Keratinocyte (primary cell): Measurements from ENCODE around the gene CLDN24. TPM values are rescaled to one million over a fixed set of nuclear protein-coding genes. Genes with fewer than 3 reads are reported as not detected.

ENCODE experiments used
- DNase-seq: peaks from one replicate; pipeline ENCODE4 v3.0.0-alpha.2; 2011; ENCODE audit warnings: low read depth, missing footprints, low spot score
- FAIRE-seq: peaks from 2 replicates; lab custom pipeline; 2011; peaks lifted over from hg19 to GRCh38; lab: Jason Lieb, UNC
- H2AFZ ChIP-seq: 2 replicates; pipeline ENCODE4 v1.6.0; 2012; ENCODE audit warnings: low read length, control low read depth, inconsistent platforms; ENCODE audit not compliant: control insufficient read depth
- H3K27ac ChIP-seq: 2 replicates; pipeline ENCODE4 v1.5.1; 2011; ENCODE audit warnings: low read length; ENCODE audit not compliant: control insufficient read depth, insufficient read depth
- H3K27me3 ChIP-seq: 3 replicates; pipeline ENCODE4 v1.6.0; 2011; ENCODE audit warnings: low read length; ENCODE audit not compliant: control insufficient read depth, insufficient read depth; ENCODE audit errors: extremely low read depth
- H3K36me3 ChIP-seq, 2 experiments: 2 replicates in 1 of 2; 3 replicates in 1 of 2; pipeline ENCODE4 v1.5.1; 2011; ENCODE audit warnings: low read length in 2 of 2, mild to moderate bottlenecking in 1 of 2; ENCODE audit not compliant: control insufficient read depth in 2 of 2, insufficient read depth in 2 of 2; ENCODE audit errors: extremely low read depth in 1 of 2
- H3K4me1 ChIP-seq: 3 replicates; pipeline ENCODE4 v1.5.1; 2011; ENCODE audit warnings: low read length; ENCODE audit not compliant: control insufficient read depth, insufficient read depth; ENCODE audit errors: extremely low read depth
- H3K4me2 ChIP-seq: 3 replicates; pipeline ENCODE4 v1.6.0; 2011; ENCODE audit warnings: low read depth, low read length; ENCODE audit not compliant: control insufficient read depth, insufficient read depth; ENCODE audit errors: extremely low read depth
- H3K4me3 ChIP-seq, 3 experiments: fragments of 200-600 bp in 1 of 3; sonication (generic) in 1 of 3; 2 replicates in 2 of 3; 3 replicates in 1 of 3; pipeline ENCODE4 v1.5.1; 2011 to 2016; ENCODE audit warnings: low read length in 3 of 3, mild to moderate bottlenecking in 3 of 3, control low read depth in 2 of 3, inconsistent platforms in 1 of 3, low read depth in 1 of 3, mixed read lengths in 1 of 3, mixed run types in 1 of 3, moderate library complexity in 1 of 3; ENCODE audit not compliant: control insufficient read depth in 2 of 3, insufficient read depth in 2 of 3; ENCODE audit errors: extremely low read depth in 1 of 3
- H3K79me2 ChIP-seq: 2 replicates; pipeline ENCODE4 v1.6.0; 2012; ENCODE audit warnings: low read length; ENCODE audit not compliant: control insufficient read depth, insufficient read depth
- H3K9ac ChIP-seq: 3 replicates; pipeline ENCODE4 v1.6.0; 2011; ENCODE audit warnings: low read length; ENCODE audit not compliant: control insufficient read depth, insufficient read depth; ENCODE audit errors: extremely low read depth
- H3K9me1 ChIP-seq: 3 replicates; pipeline ENCODE4 v1.6.0; 2011; ENCODE audit warnings: low read length; ENCODE audit not compliant: control insufficient read depth, insufficient read depth; ENCODE audit errors: extremely low read depth
- H3K9me3 ChIP-seq: 2 replicates; pipeline ENCODE4 v1.5.1; 2012; ENCODE audit warnings: low read depth, low read length; ENCODE audit not compliant: control insufficient read depth
- H4K20me1 ChIP-seq: 3 replicates; pipeline ENCODE4 v1.6.0; 2011; ENCODE audit warnings: low read length; ENCODE audit not compliant: control insufficient read depth, insufficient read depth; ENCODE audit errors: extremely low read depth
- EZH2 ChIP-seq: IDR thresholded peaks from one replicate; pipeline ENCODE4 v1.6.1; 2012; ENCODE audit warnings: inconsistent platforms, mild to moderate bottlenecking, low read length, moderate library complexity
- dilution Hi-C: fragments of 300-500 bp; cut with MboI; formaldehyde crosslinking; loops from one replicate; pipeline ENCODE4 v1.7.0; 2020; ENCODE audit warnings: low sequenced_read_pairs; ENCODE audit not compliant: extremely low pct_ligation_motif_present
- polyA plus RNA-seq, 5 experiments: library from polyadenylated mRNA; depleted of rRNA in 3 of 5; stranded (reverse) in 3 of 5; stranded (forward) in 1 of 5; unstranded in 1 of 5; fragments of >200 nt; gene quantifications; 1 replicate in 1 of 5; 2 replicates in 3 of 5; 3 replicates in 1 of 5; pipeline versions ENCODE4 v1.2.1 to v1.2.3, GENCODE V29; 2011 to 2012; ENCODE audit warnings: missing spikeins in 2 of 5, low read depth in 1 of 5, low replicate concordance in 1 of 5
- TF ChIP-seq, protein P1 (sequence below), 3 experiments: IDR thresholded peaks in 1 of 3; conservative IDR thresholded peaks in 1 of 3; optimal IDR thresholded peaks in 1 of 3; 2 replicates in 2 of 3; 3 replicates in 1 of 3; pipeline versions ENCODE3 to v1.5.1; 2011; ENCODE audit warnings: low read length in 3 of 3, mild to moderate bottlenecking in 3 of 3, moderate library complexity in 2 of 3, control low read depth in 1 of 3, inconsistent platforms in 1 of 3; ENCODE audit not compliant: insufficient read depth in 2 of 3; ENCODE audit errors: extremely low read depth in 1 of 3

Gene CLDN24
- polyA plus RNA-seq, 1 donor (not counting 4 experiments of a cell fraction or from before 2014, with no cell fraction given), result not detected

DNA sequence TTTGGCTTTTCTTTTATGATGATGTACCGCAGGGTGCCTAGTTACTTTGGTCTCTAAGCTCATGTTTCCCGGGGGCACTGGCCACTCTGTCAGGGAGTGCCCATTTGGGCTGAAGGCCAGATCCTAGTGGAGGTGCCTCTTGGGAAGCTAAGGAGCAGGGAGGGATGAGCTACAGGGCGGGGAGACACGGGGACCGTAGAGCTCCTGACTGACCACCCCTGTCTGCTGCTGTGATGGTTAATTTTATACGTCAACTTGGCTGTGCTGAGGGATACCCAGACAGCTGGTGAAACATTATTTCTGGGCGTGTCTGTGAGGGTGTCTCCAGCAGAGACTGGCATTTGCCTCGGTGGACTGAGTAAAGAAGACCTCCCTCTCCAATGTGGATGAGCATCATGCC, 24.9 kb upstream of the CLDN24 start:
- Histone ChIP-seq H3K9me1 (no peaks in the 10 kb centered on the region), H3K27ac (no peak overlapping the region), H2AFZ (no peak overlapping the region), H3K27me3 (peaks cover 3% of the 10 kb centered on the region), H3K79me2 (no peaks in the 10 kb centered on the region), H3K36me3 (no peaks in the 10 kb centered on the region), H4K20me1 (no peaks in the 10 kb centered on the region), H3K4me3 (no peak overlapping the region), H3K4me2 (no peak overlapping the region), H3K9me3 (no peaks in the 10 kb centered on the region), H3K9ac (no peak overlapping the region), H3K4me1 (peaks cover 19% of the 10 kb centered on the region)
- TF ChIP-seq, protein P1, sequence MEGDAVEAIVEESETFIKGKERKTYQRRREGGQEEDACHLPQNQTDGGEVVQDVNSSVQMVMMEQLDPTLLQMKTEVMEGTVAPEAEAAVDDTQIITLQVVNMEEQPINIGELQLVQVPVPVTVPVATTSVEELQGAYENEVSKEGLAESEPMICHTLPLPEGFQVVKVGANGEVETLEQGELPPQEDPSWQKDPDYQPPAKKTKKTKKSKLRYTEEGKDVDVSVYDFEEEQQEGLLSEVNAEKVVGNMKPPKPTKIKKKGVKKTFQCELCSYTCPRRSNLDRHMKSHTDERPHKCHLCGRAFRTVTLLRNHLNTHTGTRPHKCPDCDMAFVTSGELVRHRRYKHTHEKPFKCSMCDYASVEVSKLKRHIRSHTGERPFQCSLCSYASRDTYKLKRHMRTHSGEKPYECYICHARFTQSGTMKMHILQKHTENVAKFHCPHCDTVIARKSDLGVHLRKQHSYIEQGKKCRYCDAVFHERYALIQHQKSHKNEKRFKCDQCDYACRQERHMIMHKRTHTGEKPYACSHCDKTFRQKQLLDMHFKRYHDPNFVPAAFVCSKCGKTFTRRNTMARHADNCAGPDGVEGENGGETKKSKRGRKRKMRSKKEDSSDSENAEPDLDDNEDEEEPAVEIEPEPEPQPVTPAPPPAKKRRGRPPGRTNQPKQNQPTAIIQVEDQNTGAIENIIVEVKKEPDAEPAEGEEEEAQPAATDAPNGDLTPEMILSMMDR (optimal IDR thresholded peaks at IDR 0.05 in 1 of 3, IDR thresholded peaks at IDR 0.05 in 1 of 3, conservative IDR thresholded peaks at IDR 0.05 in 1 of 3; ENCODE audit: extremely low read depth in 1 of 3, insufficient read depth in 2 of 3, low read length in 3 of 3), result no peak
- TF ChIP-seq EZH2, result no peak
- DNase-seq (no peak), FAIRE-seq (no peak)
- dilution Hi-C loops, result no loop called here

DNA sequence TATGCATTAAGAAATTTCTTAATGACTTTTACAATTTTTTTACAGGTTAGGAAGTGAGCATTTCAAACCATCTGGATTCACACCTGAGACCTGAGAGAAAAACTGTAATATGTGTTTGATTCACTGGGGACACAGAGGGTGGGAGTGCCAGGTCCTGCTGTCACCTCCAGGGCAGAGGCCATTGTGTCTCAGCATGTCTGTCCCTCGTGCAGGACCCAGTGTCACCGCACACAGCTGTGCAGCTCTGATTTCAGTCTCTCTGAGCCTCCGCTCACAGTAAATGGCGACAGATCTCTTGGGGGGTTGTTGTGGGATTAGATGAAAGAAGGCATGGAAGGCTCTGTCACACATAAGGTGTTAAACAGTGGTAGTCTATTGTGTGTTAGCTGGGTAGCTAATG, 23.0 kb upstream of the CLDN24 start:
- no peak overlapping the region for H3K9ac ChIP-seq
- no peak for TF ChIP-seq EZH2
- TF ChIP-seq, protein P1 (optimal IDR thresholded peaks at IDR 0.05 in 1 of 3, IDR thresholded peaks at IDR 0.05 in 1 of 3, conservative IDR thresholded peaks at IDR 0.05 in 1 of 3; ENCODE audit: extremely low read depth in 1 of 3, insufficient read depth in 2 of 3, low read length in 3 of 3), result no peak
- H3K4me3 ChIP-seq, result no peak overlapping the region
- no peaks in the 10 kb centered on the region for H3K36me3 ChIP-seq
- H2AFZ ChIP-seq, result no peak overlapping the region
- H3K27me3 ChIP-seq, result peaks cover 5% of the 10 kb centered on the region
- dilution Hi-C loops, result no loop called here
- DNase-seq (no peak), FAIRE-seq (no peak)
- H3K4me1 ChIP-seq, result peaks cover 18% of the 10 kb centered on the region
- no peaks in the 10 kb centered on the region for H4K20me1 ChIP-seq
- no peak overlapping the region for H3K27ac ChIP-seq
- H3K9me3 ChIP-seq, result no peaks in the 10 kb centered on the region
- no peaks in the 10 kb centered on the region for H3K9me1 ChIP-seq
- no peak overlapping the region for H3K4me2 ChIP-seq
- H3K79me2 ChIP-seq, result no peaks in the 10 kb centered on the region
